GM12892 (cell line): ENCODE results near the gene ATP6V1E1.
"Not testable (repeated sequence)": the region's sequence is repeated elsewhere in the genome, so short reads cannot be mapped to it uniquely, and the experiment has no call there.

Experiments used
- DNase-seq: peaks from one replicate; pipeline ENCODE4 v3.0.0; 2011; ENCODE audit not compliant: insufficient read length
- FAIRE-seq: peaks from 2 replicates; lab custom pipeline; 2011; peaks lifted over from hg19 to GRCh38; lab: Jason Lieb, UNC
- POLR2A ChIP-seq: IDR thresholded peaks from 2 replicates; pipeline ENCODE4 v1.6.1; 2011; ENCODE audit warnings: low read depth, low read length, control low read depth
- POLR2AphosphoS5 ChIP-seq: IDR thresholded peaks from 2 replicates; pipeline ENCODE4 v1.6.1; 2011; ENCODE audit warnings: low read depth, low read length, control low read depth
- TAF1 ChIP-seq: IDR thresholded peaks from 2 replicates; pipeline ENCODE4 v1.6.1; 2011; ENCODE audit warnings: low read depth, mild to moderate bottlenecking, control low read depth, low read length, borderline replicate concordance

Gene ATP6V1E1

GRCh38 chr22:17647991-17648390 is 19.4 kb upstream of the ATP6V1E1 start:
- TF ChIP-seq TAF1 (no peak), POLR2A (no peak), POLR2AphosphoS5 (no peak)
- DNase-seq (no peak), FAIRE-seq (no peak)

GRCh38 chr22:17647452-17647851 is 18.9 kb upstream of the ATP6V1E1 start:
- no peak for DNase-seq
- no peak for TF ChIP-seq POLR2AphosphoS5
- TF ChIP-seq POLR2A = no peak
- no peak for TF ChIP-seq TAF1
- no peak for FAIRE-seq

- not testable (repeated sequence) for DNase-seq, FAIRE-seq
Measured at GRCh38 chr22:17642357-17642756, 13.8 kb upstream of the ATP6V1E1 start.

- DNase-seq (no peak), FAIRE-seq (no peak)
- TF ChIP-seq TAF1 (no peak), POLR2A (no peak), POLR2AphosphoS5 (no peak)
Measured at GRCh38 chr22:17641269-17641668, 12.7 kb upstream of the ATP6V1E1 start.

DNA sequence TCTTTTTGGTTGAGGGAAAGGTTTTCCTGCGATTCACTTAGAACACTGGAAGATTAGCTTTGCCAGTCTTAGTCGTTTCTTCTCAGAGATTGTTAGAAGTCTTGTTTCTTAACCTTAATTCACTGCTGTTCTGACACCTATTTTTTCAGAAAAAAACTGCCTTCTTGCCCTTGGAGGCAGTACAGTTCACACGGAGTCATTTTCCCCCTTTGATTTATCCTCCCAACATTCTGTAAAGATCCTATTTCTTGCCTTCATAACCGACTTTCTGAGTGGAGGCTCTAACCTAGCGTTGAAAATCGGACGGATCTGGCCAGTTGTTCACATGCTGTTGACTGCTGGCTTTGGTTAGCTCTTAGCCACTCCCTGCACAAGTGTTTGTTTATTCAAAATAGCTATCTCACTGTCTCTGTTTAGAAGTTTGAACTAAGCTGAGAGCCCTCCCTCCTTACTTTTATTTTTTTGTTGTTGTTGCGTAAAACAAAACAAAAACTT is 10.7 kb upstream of the ATP6V1E1 start:
- peak; percentile 39 for DNase-seq
- peak; percentile 21 for FAIRE-seq
- TF ChIP-seq POLR2A (no peak; the same call in none of the 2 replicates), POLR2AphosphoS5 (no peak), TAF1 (no peak)

GRCh38 chr22:17638432-17639246 is 10.1 kb upstream of the ATP6V1E1 start, which contains the start of gene BCL2L13:
TSS of gene BCL2L13 (plus strand) at chr22:17638757. CDS start at chr22:17655712, 16,955 bp downstream.
- peak; percentile 88 for TF ChIP-seq TAF1
- peak; percentile 89 for TF ChIP-seq POLR2AphosphoS5
- TF ChIP-seq POLR2A = peak; percentile 89
- DNase-seq (peak; percentile 85), FAIRE-seq (peak; percentile 94)

GRCh38 chr22:17638182-17638431 is 9.6 kb upstream of the ATP6V1E1 start:
- FAIRE-seq = peak; percentile 50
- TF ChIP-seq POLR2AphosphoS5 = no peak
- TF ChIP-seq POLR2A = no peak
- no peak for TF ChIP-seq TAF1
- peak; percentile 23 for DNase-seq

DNA sequence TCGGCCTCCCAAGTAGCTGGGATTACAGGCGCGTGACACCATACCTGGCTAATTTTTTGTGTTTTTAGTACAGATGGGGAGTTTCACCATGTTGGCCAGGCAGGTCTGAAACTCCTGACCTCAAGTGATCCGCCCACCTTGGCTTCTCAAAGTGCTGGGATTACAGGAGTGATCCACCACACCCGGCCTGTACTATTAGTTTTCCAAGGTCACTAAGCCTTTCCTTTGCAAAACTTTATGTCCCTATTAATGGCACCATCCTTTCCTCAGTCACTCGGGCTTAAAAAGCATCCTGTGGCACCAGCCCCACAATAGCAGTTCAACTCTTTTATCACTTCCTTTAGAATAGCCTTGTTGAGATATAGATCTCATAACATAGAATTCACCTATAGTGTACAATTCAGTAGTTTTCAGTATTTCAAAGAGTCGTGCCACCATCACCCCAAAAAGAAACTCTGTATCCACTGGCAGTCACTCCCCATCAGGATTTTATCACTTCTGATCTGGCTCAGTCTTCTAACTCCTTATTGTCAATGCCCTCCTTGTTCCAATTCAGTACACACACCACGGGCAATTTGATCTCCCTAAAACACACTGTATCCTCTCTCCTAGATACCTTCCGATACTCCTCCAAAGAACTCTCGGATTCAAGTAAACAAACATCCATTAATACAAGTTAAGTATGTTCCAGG is 9.1 kb upstream of the ATP6V1E1 start:
- FAIRE-seq (no peak), DNase-seq (no peak)
- TF ChIP-seq TAF1 (no peak), POLR2A (no peak), POLR2AphosphoS5 (no peak)

- FAIRE-seq = not testable (repeated sequence)
Measured at GRCh38 chr22:17636850-17637249, 8.3 kb upstream of the ATP6V1E1 start.

GRCh38 chr22:17634696-17635095 is 6.1 kb upstream of the ATP6V1E1 start:
- FAIRE-seq (no peak), DNase-seq (no peak)
- TF ChIP-seq TAF1 = no peak
- TF ChIP-seq POLR2AphosphoS5 = no peak
- TF ChIP-seq POLR2A = no peak

More at GRCh38 chr22:17636850-17637249, 8.3 kb upstream of the ATP6V1E1 start:
- not testable (repeated sequence) for DNase-seq

DNA sequence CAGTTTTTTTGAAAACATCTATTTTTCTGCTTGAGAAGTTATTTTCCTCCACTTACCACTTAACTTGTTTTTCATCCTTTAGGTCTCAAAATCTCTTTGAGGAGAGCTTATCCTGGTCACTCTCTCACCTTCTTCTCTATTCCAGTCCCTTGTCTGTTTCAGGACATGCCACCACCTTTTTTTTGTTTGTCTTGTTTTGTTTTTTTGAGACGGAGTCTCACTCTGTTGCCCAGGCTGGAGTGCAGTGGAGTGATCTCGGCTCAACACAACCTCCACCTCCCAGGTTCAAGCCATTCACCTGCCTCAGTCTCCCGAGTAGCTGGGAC is 5.4 kb upstream of the ATP6V1E1 start:
- FAIRE-seq (no peak), DNase-seq (no peak)
- TF ChIP-seq POLR2AphosphoS5 (no peak), TAF1 (no peak), POLR2A (no peak)

- DNase-seq = no peak
- no peak for FAIRE-seq
- TF ChIP-seq POLR2A (no peak), POLR2AphosphoS5 (no peak), TAF1 (no peak)
Measured at GRCh38 chr22:17633217-17633997, 4.9 kb upstream of the ATP6V1E1 start.
